Measurements from ENCODE around the gene GPR87. TPM values are rescaled to one million over a fixed set of nuclear protein-coding genes. Genes with fewer than 3 reads are reported as not detected.

The GPR87 gene
- total RNA-seq, 1 donor from 2014 or later = 2.0 TPM

DNA sequence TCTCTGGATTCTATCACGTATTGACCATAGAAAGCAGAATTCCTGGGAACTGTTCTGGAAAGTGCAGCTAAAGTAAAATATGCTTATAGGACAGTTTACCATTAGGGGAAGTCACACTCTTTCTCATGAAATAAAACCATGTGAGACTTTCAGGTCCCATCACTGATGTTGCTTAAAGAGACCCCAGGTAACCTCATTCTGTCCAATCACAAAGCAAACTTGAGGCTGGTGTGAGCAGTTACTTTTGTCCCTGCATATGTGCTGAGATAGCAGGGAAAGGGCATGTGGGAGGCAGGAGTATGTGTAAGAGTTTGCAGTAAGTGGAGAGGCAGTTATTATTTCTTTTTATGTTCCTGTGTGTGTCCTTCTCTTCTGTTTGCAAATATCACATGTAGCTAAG is 16.1 kb downstream of the GPR87 start:
- Mint-ChIP-seq H3K4me1 (ENCODE audit: unreplicated experiment) (peaks cover 9% of the 10 kb centered on the region), H3K4me3 (ENCODE audit: unreplicated experiment) (no peak overlapping the region), H3K36me3 (ENCODE audit: low read depth, unreplicated experiment) (peaks cover 4% of the 10 kb centered on the region), H3K9me3 (ENCODE audit: unreplicated experiment) (no peaks in the 10 kb centered on the region), H3K27ac (ENCODE audit: unreplicated experiment) (no peak overlapping the region), H3K27me3 (ENCODE audit: unreplicated experiment) (peaks cover 3% of the 10 kb centered on the region)
- TF ChIP-seq, protein P1, sequence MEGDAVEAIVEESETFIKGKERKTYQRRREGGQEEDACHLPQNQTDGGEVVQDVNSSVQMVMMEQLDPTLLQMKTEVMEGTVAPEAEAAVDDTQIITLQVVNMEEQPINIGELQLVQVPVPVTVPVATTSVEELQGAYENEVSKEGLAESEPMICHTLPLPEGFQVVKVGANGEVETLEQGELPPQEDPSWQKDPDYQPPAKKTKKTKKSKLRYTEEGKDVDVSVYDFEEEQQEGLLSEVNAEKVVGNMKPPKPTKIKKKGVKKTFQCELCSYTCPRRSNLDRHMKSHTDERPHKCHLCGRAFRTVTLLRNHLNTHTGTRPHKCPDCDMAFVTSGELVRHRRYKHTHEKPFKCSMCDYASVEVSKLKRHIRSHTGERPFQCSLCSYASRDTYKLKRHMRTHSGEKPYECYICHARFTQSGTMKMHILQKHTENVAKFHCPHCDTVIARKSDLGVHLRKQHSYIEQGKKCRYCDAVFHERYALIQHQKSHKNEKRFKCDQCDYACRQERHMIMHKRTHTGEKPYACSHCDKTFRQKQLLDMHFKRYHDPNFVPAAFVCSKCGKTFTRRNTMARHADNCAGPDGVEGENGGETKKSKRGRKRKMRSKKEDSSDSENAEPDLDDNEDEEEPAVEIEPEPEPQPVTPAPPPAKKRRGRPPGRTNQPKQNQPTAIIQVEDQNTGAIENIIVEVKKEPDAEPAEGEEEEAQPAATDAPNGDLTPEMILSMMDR (IDR thresholded peaks at IDR 0.05; ENCODE audit: unreplicated experiment) = no peak
- no peak for DNase-seq (ENCODE audit: low spot score)

DNA sequence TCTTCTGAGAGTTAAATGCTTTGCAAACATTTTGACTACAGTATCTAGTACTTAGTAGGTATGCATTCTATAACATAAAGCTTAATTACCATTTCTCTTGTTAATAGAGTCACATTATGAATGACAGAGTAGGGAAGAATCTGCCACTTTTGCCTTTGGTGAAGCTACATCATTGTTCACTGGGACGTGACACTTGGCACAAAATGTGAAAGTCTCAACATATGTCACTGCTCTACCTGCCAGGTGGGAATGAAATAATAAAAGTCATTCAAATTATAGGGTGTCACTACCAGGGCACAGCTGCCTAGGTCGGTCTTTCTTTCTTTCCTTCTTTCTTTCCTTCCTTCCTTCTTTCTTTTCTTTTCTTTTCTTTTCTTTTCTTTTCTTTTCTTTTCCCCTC is 17.6 kb downstream of the GPR87 start:
- Mint-ChIP-seq H3K9me3 (ENCODE audit: unreplicated experiment) (no peaks in the 10 kb centered on the region), H3K36me3 (ENCODE audit: low read depth, unreplicated experiment) (peaks cover 4% of the 10 kb centered on the region), H3K27ac (ENCODE audit: unreplicated experiment) (no peak overlapping the region), H3K4me1 (ENCODE audit: unreplicated experiment) (peaks cover 5% of the 10 kb centered on the region), H3K4me3 (ENCODE audit: unreplicated experiment) (no peak overlapping the region), H3K27me3 (ENCODE audit: unreplicated experiment) (peaks cover 2% of the 10 kb centered on the region)
- no peak for DNase-seq (ENCODE audit: low spot score)
- TF ChIP-seq, protein P1 (IDR thresholded peaks at IDR 0.05; ENCODE audit: unreplicated experiment) = no peak

DNA sequence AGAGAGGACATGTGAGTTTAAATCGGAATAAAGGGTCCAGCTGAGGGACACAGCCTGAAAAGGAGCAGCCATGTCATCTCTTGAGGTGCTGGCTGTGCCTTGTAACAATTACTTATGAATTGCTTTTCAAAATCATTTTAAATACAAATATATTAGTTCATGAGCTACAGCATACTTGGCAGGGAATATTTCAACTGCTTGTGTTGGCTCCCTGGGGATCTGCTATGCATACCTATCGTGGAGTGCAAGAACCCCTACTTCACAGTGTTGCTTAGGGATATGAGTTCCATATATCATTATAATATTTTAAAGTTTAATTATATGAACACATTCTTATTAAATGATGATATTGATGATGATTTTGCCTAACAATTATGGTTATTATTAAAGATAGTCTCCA is 19.2 kb downstream of the GPR87 start:
- Mint-ChIP-seq H3K4me3 (ENCODE audit: unreplicated experiment) (no peak overlapping the region), H3K27ac (ENCODE audit: unreplicated experiment) (no peak overlapping the region), H3K27me3 (ENCODE audit: unreplicated experiment) (peaks cover 1% of the 10 kb centered on the region), H3K4me1 (ENCODE audit: unreplicated experiment) (no peaks in the 10 kb centered on the region), H3K9me3 (ENCODE audit: unreplicated experiment) (no peaks in the 10 kb centered on the region), H3K36me3 (ENCODE audit: low read depth, unreplicated experiment) (no peaks in the 10 kb centered on the region)
- TF ChIP-seq, protein P1 (IDR thresholded peaks at IDR 0.05; ENCODE audit: unreplicated experiment) = no peak
- DNase-seq (ENCODE audit: low spot score) = no peak

DNA sequence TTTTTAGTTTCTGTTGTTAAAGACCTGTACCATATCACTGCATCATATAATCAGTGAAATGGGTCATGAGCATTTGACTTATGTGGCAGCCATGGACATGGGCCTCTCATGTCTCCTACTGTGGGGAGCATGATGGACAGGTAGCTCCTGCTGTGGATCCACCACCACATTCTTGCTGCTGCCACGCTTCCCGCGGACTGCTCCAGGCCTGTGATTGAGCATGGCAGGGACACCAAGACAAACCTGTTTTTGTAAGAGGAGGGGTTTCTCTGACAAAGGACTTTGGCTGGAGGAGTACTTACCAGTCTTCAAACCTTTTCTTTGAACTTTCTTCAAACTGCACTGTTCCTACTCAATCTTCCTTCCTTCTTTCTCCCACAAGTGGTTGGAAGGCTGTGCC is 20.4 kb downstream of the GPR87 start:
- no peak for DNase-seq (ENCODE audit: low spot score)
- TF ChIP-seq, protein P1 (IDR thresholded peaks at IDR 0.05; ENCODE audit: unreplicated experiment) = no peak
- Mint-ChIP-seq H3K27ac (ENCODE audit: unreplicated experiment) (no peak overlapping the region), H3K4me3 (ENCODE audit: unreplicated experiment) (no peak overlapping the region), H3K27me3 (ENCODE audit: unreplicated experiment) (peaks cover 1% of the 10 kb centered on the region), H3K9me3 (ENCODE audit: unreplicated experiment) (no peaks in the 10 kb centered on the region), H3K36me3 (ENCODE audit: low read depth, unreplicated experiment) (no peaks in the 10 kb centered on the region), H3K4me1 (ENCODE audit: unreplicated experiment) (no peaks in the 10 kb centered on the region)

DNA sequence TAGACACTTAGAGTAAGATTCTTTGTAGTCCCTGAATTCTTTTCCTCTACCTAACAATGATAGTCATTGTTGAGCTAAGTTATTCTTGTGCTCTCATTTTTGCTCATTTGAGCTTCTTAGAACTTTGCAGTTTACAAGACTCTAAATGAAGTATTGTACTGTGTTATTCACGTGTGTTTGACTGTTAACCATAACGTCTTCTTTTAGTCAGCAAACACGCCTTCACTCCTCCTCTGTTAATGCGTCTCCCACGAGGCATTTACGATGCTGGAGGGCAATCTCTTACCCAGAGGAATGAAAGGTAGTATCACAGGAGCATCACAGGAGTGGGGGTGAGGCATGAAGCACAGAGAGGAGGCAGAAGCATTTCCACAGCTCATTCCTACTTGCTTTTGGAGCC is 23.5 kb downstream of the GPR87 start:
- DNase-seq (ENCODE audit: low spot score) = no peak
- Mint-ChIP-seq H3K9me3 (ENCODE audit: unreplicated experiment) (no peaks in the 10 kb centered on the region), H3K27me3 (ENCODE audit: unreplicated experiment) (peaks cover 1% of the 10 kb centered on the region), H3K27ac (ENCODE audit: unreplicated experiment) (no peak overlapping the region), H3K36me3 (ENCODE audit: low read depth, unreplicated experiment) (no peaks in the 10 kb centered on the region), H3K4me3 (ENCODE audit: unreplicated experiment) (no peak overlapping the region), H3K4me1 (ENCODE audit: unreplicated experiment) (no peaks in the 10 kb centered on the region)
- TF ChIP-seq, protein P1 (IDR thresholded peaks at IDR 0.05; ENCODE audit: unreplicated experiment) = no peak
